ENCODE data around the gene POLR2J3.
"Not testable (repeated sequence)": the region's sequence is repeated elsewhere in the genome, so short reads cannot be mapped to it uniquely, and the experiment has no call there.

Gene POLR2J3

DNA sequence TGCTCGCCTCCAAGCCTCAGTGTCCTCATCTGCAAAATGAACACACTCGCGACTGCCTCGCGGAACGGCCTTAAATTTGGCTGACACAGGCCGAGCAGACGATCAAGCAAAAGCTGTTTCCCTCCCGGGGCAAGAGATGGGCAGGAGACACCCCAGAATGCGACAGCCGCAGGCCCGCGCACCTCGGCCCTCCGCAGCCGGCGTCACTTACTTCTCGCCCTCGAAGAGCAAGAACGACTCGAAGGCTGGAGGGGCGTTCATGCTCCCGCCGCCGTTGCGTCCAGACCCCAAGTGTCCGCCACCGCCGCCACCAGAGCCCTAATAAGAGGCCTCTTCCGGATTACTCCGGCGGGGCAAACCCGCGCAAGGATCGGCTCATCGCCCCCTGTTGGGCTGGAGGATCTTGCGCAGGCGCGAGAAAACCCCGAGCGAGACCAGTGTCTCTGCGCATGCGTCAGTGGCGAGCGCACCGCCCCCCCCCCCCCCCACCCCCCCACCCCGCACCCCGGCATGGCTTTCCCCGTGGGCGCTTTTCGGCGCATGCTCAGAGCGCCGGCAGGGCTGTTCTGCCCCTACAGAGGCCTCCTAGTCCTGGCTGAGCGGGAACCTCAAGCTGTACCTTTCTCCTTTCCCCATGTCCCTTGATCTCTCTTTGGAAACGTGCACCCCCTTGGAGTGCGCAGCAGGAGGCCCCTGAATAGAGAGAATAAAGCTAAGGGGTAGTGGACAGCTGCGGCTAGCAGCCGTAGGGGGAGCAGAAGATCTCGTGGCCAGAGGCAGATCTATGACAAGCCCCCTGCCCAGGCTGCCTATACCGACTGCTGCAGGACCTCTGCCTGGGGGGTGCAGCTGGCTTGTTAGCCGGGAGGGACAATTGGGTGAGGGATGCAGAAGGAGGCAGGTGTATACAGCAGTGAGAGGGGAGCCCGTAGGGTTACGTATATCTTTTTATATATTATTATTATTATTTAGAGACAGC is at the start of gene POLR2J3:
Gene POLR2J3 (minus strand): TSS at position 323 of the 979 bp plus-strand sequence. CDS start 62 bp downstream, at position 261.
- not testable (repeated sequence) for H3K4me1 ChIP-seq (ENCODE audit: control insufficient read depth, insufficient read depth, low read length); H3K27me3 ChIP-seq (ENCODE audit: control insufficient read depth in 1 of 2, insufficient read depth in 2 of 2, low read length in 2 of 2); H3K36me3 ChIP-seq (ENCODE audit: control insufficient read depth in 2 of 2, insufficient read depth in 2 of 2, low read length in 2 of 2); H3K9me3 ChIP-seq (ENCODE audit: control insufficient read depth in 2 of 2, low read length in 2 of 2)
- peak within 1 kb of the TSS; percentile 67 to 79 for H3K4me3 ChIP-seq (ENCODE audit: low read length in 2 of 2)
- peak within 1 kb of the TSS; percentile 73 to 76 for H3K9ac ChIP-seq (ENCODE audit: low read length in 2 of 2)
- peak within 1 kb of the TSS; percentile 37 for H3K27ac ChIP-seq (ENCODE audit: low read length)

DNA sequence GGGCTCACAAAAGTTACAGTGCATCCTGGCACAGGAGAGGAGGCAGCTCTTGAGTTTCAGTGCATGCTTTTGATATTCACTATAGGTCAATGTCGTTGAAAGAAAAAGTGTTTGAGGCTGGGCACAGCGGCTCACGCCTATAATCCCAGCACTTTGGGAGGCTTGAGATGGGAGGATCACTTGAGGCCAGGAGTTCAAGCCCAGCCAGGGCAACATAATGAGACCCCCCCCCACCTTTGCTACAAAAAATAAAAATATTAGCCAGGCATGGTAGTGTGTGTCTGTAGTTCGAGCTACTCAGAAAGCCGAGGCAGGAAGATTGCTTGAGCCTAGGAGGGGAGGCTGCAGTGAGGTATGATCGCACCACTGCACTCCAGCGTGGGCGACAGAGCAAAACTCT is 45.7 kb upstream of the POLR2J3 start:
- H3K9me3 ChIP-seq (ENCODE audit: control insufficient read depth in 2 of 2, low read length in 2 of 2); H3K4me3 ChIP-seq (ENCODE audit: low read length in 2 of 2); H3K27me3 ChIP-seq (ENCODE audit: control insufficient read depth in 1 of 2, insufficient read depth in 2 of 2, low read length in 2 of 2); H3K4me1 ChIP-seq (ENCODE audit: control insufficient read depth, insufficient read depth, low read length); H3K9ac ChIP-seq (ENCODE audit: low read length in 2 of 2); H3K36me3 ChIP-seq (ENCODE audit: control insufficient read depth in 2 of 2, insufficient read depth in 2 of 2, low read length in 2 of 2); H3K27ac ChIP-seq (ENCODE audit: low read length): not testable (repeated sequence)

DNA sequence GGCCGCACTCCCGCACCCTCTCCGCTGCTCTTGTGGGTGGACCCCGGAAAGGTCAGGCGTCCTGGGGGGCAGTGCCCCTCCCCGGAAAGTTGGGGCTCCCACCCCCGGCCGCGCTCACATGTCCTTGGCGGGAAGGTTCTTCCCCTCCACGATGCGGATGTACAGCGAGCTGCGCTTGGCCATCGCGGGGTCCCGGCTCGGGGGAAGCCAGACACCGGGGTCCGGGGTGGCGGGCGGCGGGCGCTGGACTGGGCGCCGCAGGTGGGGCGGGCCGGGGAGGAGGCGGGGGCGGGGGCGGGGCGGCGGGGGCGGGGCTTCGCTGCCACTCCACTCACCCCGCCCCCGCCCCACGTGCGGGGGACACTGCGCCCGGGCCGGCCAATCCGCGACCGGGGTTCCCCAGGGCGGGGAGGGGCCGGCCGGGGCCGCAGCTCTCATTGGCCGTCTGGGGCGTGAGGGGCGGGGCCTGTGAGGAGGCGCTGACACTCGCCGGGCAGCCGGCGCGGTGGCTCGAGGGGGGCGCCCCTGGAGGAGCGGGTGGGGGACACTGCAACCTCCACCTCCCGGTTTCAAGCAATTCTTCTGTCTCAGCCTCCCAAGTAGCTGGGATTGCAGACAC is 44.2 kb upstream of the POLR2J3 start, which contains the start of gene RASA4:
Gene RASA4 (minus strand): TSS at position 250 of the 619 bp plus-strand sequence. CDS start 67 bp downstream, at position 183.
- H3K9me3 ChIP-seq (ENCODE audit: control insufficient read depth in 2 of 2, low read length in 2 of 2); H3K9ac ChIP-seq (ENCODE audit: low read length in 2 of 2); H3K27me3 ChIP-seq (ENCODE audit: control insufficient read depth in 1 of 2, insufficient read depth in 2 of 2, low read length in 2 of 2); H3K4me1 ChIP-seq (ENCODE audit: control insufficient read depth, insufficient read depth, low read length); H3K36me3 ChIP-seq (ENCODE audit: control insufficient read depth in 2 of 2, insufficient read depth in 2 of 2, low read length in 2 of 2); H3K27ac ChIP-seq (ENCODE audit: low read length): not testable (repeated sequence)
- H3K4me3 ChIP-seq (ENCODE audit: low read length in 2 of 2) = peak within 1 kb of the TSS in 1 of 2 donors; percentile 64

DNA sequence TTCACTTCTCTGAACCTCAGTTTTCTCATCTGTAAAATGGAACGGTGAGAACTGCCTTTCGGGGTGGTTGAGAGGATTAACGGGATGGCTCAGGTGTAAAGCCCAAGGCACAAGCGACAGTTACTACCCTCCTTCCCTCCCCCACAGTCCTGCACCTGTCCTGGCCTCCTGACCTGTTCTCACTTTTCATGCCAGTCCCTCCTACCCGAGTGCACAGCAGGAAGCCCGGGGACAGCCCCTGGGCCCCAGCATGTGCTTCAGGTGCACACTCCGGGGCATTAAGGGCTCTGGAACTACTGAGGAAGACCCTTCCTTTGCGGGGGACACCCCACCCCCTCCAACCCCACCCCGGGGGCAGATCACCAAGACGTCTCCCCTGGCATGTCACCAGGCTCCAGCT is 43.5 kb upstream of the POLR2J3 start:
- not testable (repeated sequence) for H3K9ac ChIP-seq (ENCODE audit: low read length in 2 of 2); H3K9me3 ChIP-seq (ENCODE audit: control insufficient read depth in 2 of 2, low read length in 2 of 2); H3K4me3 ChIP-seq (ENCODE audit: low read length in 2 of 2); H3K27me3 ChIP-seq (ENCODE audit: control insufficient read depth in 1 of 2, insufficient read depth in 2 of 2, low read length in 2 of 2); H3K4me1 ChIP-seq (ENCODE audit: control insufficient read depth, insufficient read depth, low read length); H3K27ac ChIP-seq (ENCODE audit: low read length); H3K36me3 ChIP-seq (ENCODE audit: control insufficient read depth in 2 of 2, insufficient read depth in 2 of 2, low read length in 2 of 2)

DNA sequence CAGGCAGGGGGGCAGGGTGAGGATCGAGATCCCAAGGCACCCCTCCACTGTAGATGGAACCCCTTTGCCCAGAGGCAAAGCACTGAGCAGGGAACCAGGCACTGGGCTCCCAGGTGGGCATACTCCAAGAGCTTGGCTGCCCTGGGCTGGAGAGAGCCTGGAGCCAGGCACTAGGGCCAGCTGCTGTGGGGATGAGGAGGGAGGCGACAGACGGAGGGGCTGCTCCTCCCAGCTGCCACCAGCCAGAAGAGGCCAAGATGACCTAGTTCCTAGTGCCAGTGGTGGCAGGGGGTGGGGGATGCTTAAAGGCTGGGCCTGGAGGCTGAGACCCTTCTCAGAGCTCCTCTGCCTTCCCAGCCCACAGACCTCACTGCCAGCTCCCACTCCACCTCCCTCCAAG is 42.5 kb upstream of the POLR2J3 start:
- not testable (repeated sequence) for H3K9me3 ChIP-seq (ENCODE audit: control insufficient read depth in 2 of 2, low read length in 2 of 2); H3K36me3 ChIP-seq (ENCODE audit: control insufficient read depth in 2 of 2, insufficient read depth in 2 of 2, low read length in 2 of 2); H3K9ac ChIP-seq (ENCODE audit: low read length in 2 of 2); H3K27me3 ChIP-seq (ENCODE audit: control insufficient read depth in 1 of 2, insufficient read depth in 2 of 2, low read length in 2 of 2); H3K4me3 ChIP-seq (ENCODE audit: low read length in 2 of 2); H3K4me1 ChIP-seq (ENCODE audit: control insufficient read depth, insufficient read depth, low read length); H3K27ac ChIP-seq (ENCODE audit: low read length)

DNA sequence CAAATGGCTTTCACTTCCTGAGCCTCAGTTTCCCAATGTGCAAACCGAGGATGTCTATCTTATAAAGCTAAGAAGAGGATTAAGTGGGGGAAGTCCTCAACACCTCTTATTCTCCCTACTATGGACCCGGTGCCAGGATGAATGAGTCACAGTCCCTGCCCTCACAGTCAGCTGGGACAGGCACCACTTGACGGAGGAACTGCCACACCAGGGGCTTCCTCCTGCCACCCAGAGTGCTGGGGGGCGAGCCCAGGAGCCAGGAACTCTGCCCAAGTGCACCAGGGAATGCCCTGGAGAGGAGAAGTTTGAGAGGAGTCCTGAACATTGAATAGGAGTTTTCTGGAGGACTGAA is 41.9 kb upstream of the POLR2J3 start:
- H3K9ac ChIP-seq (ENCODE audit: low read length in 2 of 2); H3K27ac ChIP-seq (ENCODE audit: low read length); H3K4me1 ChIP-seq (ENCODE audit: control insufficient read depth, insufficient read depth, low read length); H3K36me3 ChIP-seq (ENCODE audit: control insufficient read depth in 2 of 2, insufficient read depth in 2 of 2, low read length in 2 of 2); H3K4me3 ChIP-seq (ENCODE audit: low read length in 2 of 2); H3K27me3 ChIP-seq (ENCODE audit: control insufficient read depth in 1 of 2, insufficient read depth in 2 of 2, low read length in 2 of 2); H3K9me3 ChIP-seq (ENCODE audit: control insufficient read depth in 2 of 2, low read length in 2 of 2): not testable (repeated sequence)

DNA sequence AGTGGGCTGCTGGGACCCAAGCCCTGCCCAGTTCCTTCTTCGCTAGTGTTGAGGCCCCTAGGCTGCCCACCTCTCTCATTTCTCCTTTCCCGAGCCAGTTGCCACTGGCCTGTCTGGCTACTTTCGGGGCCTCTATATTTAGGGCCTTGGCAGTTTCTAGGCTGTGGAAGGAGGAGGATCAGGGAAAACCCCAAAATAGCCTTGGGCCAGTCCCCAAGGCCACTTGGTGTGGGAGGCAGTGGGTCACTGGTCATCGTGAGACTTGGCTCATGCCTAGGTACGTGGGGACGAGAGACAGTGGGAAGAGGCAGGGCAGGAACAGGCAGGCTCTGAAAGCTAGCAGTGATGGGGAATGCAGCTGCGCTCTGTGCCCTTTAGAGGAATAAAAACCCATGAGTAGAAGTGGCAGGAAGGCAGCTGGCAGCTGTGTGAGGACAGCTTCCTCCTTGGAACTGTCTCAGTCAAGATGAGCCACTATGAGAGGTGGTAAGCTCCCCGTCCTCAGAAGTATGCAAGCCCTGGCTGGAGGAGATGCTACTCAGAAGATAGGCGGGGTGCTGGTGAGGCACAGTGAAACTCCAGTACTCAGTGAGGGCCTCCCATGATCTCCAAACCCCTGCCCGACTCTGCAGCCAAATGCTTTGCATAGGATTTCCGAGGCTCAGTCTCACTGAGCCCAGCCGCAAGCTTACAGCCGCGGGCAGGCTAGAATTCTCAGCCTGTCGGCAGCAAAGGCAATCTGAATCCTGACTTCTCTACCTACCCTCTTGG is 41.4 kb upstream of the POLR2J3 start:
- not testable (repeated sequence) for H3K4me1 ChIP-seq (ENCODE audit: control insufficient read depth, insufficient read depth, low read length); H3K9ac ChIP-seq (ENCODE audit: low read length in 2 of 2); H3K27me3 ChIP-seq (ENCODE audit: control insufficient read depth in 1 of 2, insufficient read depth in 2 of 2, low read length in 2 of 2); H3K9me3 ChIP-seq (ENCODE audit: control insufficient read depth in 2 of 2, low read length in 2 of 2); H3K27ac ChIP-seq (ENCODE audit: low read length); H3K4me3 ChIP-seq (ENCODE audit: low read length in 2 of 2); H3K36me3 ChIP-seq (ENCODE audit: control insufficient read depth in 2 of 2, insufficient read depth in 2 of 2, low read length in 2 of 2)

DNA sequence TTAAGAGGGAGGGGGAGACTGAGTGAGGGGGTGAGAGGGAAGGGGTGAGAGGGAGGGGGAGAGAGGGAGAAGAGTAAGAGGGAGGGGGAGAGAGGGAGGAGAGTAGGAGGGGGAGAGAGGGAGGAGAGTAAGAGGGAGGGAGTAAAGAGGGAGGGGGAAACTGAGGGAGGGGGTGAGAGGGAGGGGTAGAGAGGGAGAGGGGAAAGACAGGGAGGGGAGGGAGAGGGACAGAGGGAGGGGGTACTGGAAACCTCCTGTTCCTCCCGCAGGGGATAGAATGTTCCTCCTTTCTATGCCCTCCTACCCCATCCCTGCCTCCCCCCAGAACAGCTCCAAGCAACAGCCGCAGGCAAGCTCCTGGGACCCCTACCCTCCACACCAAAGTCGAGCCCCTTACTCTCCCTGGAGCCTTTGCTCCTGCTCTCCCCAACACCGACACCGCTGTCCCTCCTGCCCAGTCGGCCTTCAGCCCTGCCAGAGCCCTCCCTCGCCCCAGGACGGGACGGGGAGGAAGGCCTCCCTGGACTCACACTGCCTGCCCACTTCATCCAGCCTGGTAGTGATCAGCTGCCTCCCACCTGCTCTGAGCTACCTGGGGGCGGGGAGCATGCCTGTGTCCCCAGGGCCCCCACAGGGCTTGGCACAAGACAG is 39.4 kb upstream of the POLR2J3 start:
- H3K9me3 ChIP-seq (ENCODE audit: control insufficient read depth in 2 of 2, low read length in 2 of 2); H3K4me1 ChIP-seq (ENCODE audit: control insufficient read depth, insufficient read depth, low read length); H3K27me3 ChIP-seq (ENCODE audit: control insufficient read depth in 1 of 2, insufficient read depth in 2 of 2, low read length in 2 of 2); H3K9ac ChIP-seq (ENCODE audit: low read length in 2 of 2); H3K36me3 ChIP-seq (ENCODE audit: control insufficient read depth in 2 of 2, insufficient read depth in 2 of 2, low read length in 2 of 2): not testable (repeated sequence)
- H3K27ac ChIP-seq (ENCODE audit: low read length) = peak overlapping the region; percentile 53
- peak overlapping the region in 1 of 2 donors; percentile 47 for H3K4me3 ChIP-seq (ENCODE audit: low read length in 2 of 2)

DNA sequence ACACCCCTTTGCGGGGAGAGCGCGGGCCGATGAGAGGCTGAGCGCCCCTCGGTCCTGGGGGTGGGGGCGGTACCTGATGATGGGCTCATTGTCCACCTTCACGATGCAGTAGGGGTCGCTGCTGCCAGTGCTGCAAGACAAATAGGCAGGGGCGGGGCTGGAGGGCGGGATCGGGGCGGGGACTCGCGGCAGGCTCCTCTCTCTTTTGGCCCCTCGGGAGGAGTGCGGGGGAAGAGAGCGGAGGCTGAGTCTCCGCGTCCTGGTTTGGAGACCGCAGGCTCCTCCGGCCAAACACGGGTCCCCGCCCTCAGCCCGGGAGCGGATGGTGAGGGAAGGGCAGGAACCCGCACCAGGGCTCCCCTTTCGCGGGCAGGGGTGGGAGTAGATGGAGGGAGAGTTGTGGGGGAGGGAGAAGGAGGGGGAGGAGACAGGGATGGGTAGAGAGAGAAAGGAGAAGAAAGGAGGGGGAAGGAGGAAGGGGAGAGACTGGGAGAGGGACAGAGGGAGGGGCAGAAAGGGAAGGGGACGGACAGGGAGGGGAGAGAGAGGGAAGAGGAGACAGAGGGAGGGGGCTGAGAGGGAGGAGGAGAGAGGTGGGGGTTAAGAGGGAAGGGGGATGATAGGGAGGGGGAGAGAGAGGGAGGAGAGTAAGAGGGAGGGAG is 38.8 kb upstream of the POLR2J3 start:
- H3K27me3 ChIP-seq (ENCODE audit: control insufficient read depth in 1 of 2, insufficient read depth in 2 of 2, low read length in 2 of 2); H3K27ac ChIP-seq (ENCODE audit: low read length); H3K9me3 ChIP-seq (ENCODE audit: control insufficient read depth in 2 of 2, low read length in 2 of 2); H3K9ac ChIP-seq (ENCODE audit: low read length in 2 of 2); H3K36me3 ChIP-seq (ENCODE audit: control insufficient read depth in 2 of 2, insufficient read depth in 2 of 2, low read length in 2 of 2); H3K4me3 ChIP-seq (ENCODE audit: low read length in 2 of 2); H3K4me1 ChIP-seq (ENCODE audit: control insufficient read depth, insufficient read depth, low read length): not testable (repeated sequence)

DNA sequence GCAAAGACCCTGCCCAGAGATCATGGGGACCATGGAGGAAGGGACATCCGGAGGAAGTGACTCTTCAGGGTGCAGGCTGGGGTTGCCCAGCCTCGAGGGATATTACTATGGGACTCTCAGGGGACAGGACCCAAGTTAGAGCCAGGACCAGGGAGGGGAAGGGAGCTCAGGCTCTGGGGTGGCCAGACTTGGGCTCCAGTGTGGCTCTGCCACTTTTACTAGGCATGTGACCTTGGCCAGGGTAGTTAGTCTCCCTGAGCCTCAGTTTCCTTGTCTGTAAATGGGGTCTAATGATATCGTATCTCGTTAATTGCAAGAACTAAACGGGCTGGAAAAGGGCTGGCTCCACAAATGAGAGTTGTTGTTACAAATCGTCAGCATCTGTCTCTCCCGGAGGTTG is 38.1 kb upstream of the POLR2J3 start:
- H3K36me3 ChIP-seq (ENCODE audit: control insufficient read depth in 2 of 2, insufficient read depth in 2 of 2, low read length in 2 of 2); H3K4me3 ChIP-seq (ENCODE audit: low read length in 2 of 2); H3K4me1 ChIP-seq (ENCODE audit: control insufficient read depth, insufficient read depth, low read length); H3K9ac ChIP-seq (ENCODE audit: low read length in 2 of 2); H3K27ac ChIP-seq (ENCODE audit: low read length); H3K27me3 ChIP-seq (ENCODE audit: control insufficient read depth in 1 of 2, insufficient read depth in 2 of 2, low read length in 2 of 2); H3K9me3 ChIP-seq (ENCODE audit: control insufficient read depth in 2 of 2, low read length in 2 of 2): not testable (repeated sequence)

All from stomach smooth muscle (tissue), 2 donors.